GM12878 (cell line): Measurements from ENCODE around the gene NPRL2. TPM values are rescaled to one million over a fixed set of nuclear protein-coding genes. Genes with fewer than 3 reads are reported as not detected.

ENCODE experiments used
- ASH2L ChIP-seq: fragments of 300-600, 200-600 bp; sonication (generic); IDR thresholded peaks from 2 replicates; pipeline ENCODE4 v1.6.1; 2017; ENCODE audit warnings: low read depth, mild to moderate bottlenecking, borderline replicate concordance
- ATF2 ChIP-seq: IDR thresholded peaks from 2 replicates; pipeline ENCODE4 v1.6.1; 2012; ENCODE audit warnings: low read length, inconsistent platforms
- BHLHE40 ChIP-seq, 2 experiments: fragments of 450-650 bp in 1 of 2; IDR thresholded peaks; 2 replicates each; pipeline ENCODE4 v1.6.1; 2011 to 2017; ENCODE audit warnings: low read depth in 2 of 2, borderline replicate concordance in 1 of 2, improper control_type of control experiment in 1 of 2, low read length in 1 of 2, mild to moderate bottlenecking in 1 of 2
- BRCA1 ChIP-seq: IDR thresholded peaks from 2 replicates; pipeline ENCODE4 v1.6.1; 2011; ENCODE audit warnings: low read depth, low read length, improper control_type of control experiment
- DPF2 ChIP-seq: fragments of 450-650 bp; IDR thresholded peaks from 2 replicates; pipeline ENCODE4 v1.6.1; 2017; ENCODE audit warnings: mild to moderate bottlenecking
- EED ChIP-seq: sonication (generic); IDR thresholded peaks from 2 replicates; pipeline ENCODE4 v1.6.1; 2016; ENCODE audit warnings: antibody characterized with exemption, low read depth
- MYC ChIP-seq: IDR thresholded peaks from 2 replicates; pipeline ENCODE4 v1.6.1; 2011; ENCODE audit warnings: mild to moderate bottlenecking, low read length, moderate library complexity, inconsistent platforms; ENCODE audit not compliant: insufficient read depth, insufficient replicate concordance, insufficient read length, severe bottlenecking
- NKRF ChIP-seq: fragments of 450-650 bp; conservative IDR thresholded peaks from 2 replicates; pipeline ENCODE4 v1.6.1; 2017; ENCODE audit warnings: mild to moderate bottlenecking, moderate library complexity
- NR2C2 ChIP-seq: IDR thresholded peaks from 2 replicates; pipeline ENCODE4 v1.6.1; 2011; ENCODE audit warnings: borderline replicate concordance, low read depth; ENCODE audit not compliant: control insufficient read depth, insufficient read length
- PML ChIP-seq: IDR thresholded peaks from 2 replicates; pipeline ENCODE4 v1.6.1; 2012; ENCODE audit warnings: low read length, inconsistent platforms
- POLR2AphosphoS2 ChIP-seq: IDR thresholded peaks from 2 replicates; pipeline ENCODE4 v1.6.1; 2011; ENCODE audit warnings: low read depth, mild to moderate bottlenecking, low read length, improper control_type of control experiment, moderate library complexity
- RCOR1 ChIP-seq: conservative IDR thresholded peaks from 2 replicates; pipeline ENCODE4 v1.6.1; 2012; ENCODE audit warnings: low read depth, low read length, improper control_type of control experiment
- REST ChIP-seq: IDR thresholded peaks from 2 replicates; pipeline ENCODE4 v1.6.1; 2012; ENCODE audit warnings: mild to moderate bottlenecking, low read depth, low read length
- RFX5 ChIP-seq: IDR thresholded peaks from 2 replicates; pipeline ENCODE4 v1.6.1; 2011; ENCODE audit warnings: low read depth, low read length, improper control_type of control experiment
- WRNIP1 ChIP-seq: IDR thresholded peaks from 2 replicates; pipeline ENCODE4 v1.6.1; 2011; ENCODE audit warnings: low read depth, low read length, improper control_type of control experiment, borderline replicate concordance
- ZNF622 ChIP-seq: fragments of 450-650 bp; IDR thresholded peaks from 2 replicates; pipeline ENCODE4 v1.6.1; 2017; ENCODE audit warnings: mild to moderate bottlenecking, inconsistent platforms
- polyA plus RNA-seq, 11 experiments: library from polyadenylated mRNA; depleted of rRNA in 4 of 11; unstranded in 6 of 11; stranded (reverse) in 5 of 11; fragments of >200 nt; fragmentation: Nextera tagmentation in 4 of 11; fragmentation: Illumina TruSeq in 1 of 11; extraction: Ambion mirVana in 4 of 11; extraction: Trizol in 1 of 11; gene quantifications; 1 replicate in 1 of 11; 2 replicates in 10 of 11; pipeline versions ENCODE4 v1.2.1 to v1.2.3, GENCODE V29; 2011 to 2016; ENCODE audit warnings: inconsistent platforms in 2 of 11, missing spikeins in 2 of 11, low read depth in 1 of 11
- total RNA-seq, 4 experiments: library from RNA; depleted of rRNA in 3 of 4; stranded (reverse); fragments of >200 nt in 3 of 4; fragmentation: Illumina TruSeq in 1 of 4; extraction: Trizol in 1 of 4; gene quantifications; 2 replicates each; pipeline versions ENCODE4 v1.2.1 to v1.2.3, GENCODE V29; 2013 to 2021
- TF ChIP-seq, protein P1 (sequence below): IDR thresholded peaks from 2 replicates; pipeline ENCODE4 v1.6.1; 2011; ENCODE audit warnings: low read depth, low read length, improper control_type of control experiment, borderline replicate concordance
- TF ChIP-seq, protein P2 (sequence below): fragments of 150-350 bp; IDR thresholded peaks from 2 replicates; pipeline ENCODE4 v1.6.1; 2014; ENCODE audit warnings: mild to moderate bottlenecking, low read depth, low read length

NPRL2 gene
- total and polyA plus RNA-seq, 10 of the 15 experiments (the other 5 are each of a cell fraction or from before 2014, with no cell fraction given): 17.8 to 54.2 (median 32.9) TPM

DNA sequence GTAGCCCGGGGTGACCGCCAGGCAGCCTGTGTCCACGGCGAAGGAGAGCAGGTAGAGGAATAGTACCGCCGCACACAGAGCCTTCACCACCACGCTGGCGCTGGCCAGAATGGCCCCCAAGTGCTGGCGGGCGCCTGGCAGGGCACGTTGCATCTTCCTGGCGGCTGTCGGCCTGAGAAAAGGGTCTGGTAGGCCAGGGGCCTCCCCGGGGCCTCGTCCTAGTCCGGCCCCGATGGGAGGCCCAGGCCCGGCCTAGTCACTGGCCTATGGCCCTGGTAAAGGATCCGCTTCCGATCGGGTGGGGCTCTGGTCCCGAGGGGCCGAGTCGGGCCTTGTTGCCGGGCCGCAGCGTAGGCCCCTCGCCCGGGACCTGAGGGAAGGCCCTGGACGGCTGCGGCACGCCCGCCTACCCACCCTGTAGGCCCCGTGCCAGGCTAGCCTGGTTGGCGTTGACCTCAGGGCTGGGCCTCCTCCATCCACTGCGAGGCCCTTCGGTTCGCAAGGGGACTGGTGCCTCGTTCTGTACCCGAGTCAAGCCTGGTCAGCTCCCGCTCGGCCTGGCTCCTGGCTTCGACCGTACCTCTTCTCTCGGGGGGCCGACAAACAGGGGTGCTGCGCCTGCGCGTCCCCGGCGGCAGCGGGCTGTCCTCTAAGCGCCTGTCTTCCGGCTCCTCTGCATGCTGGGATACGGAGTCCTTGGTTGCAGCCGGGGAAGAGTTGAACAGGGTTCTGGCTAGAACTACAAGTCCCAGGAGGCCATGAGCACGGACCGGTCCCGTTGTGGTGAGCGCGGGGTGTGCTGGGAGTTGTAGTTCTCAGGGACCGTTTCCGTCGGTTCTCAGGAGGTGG is 8.6 kb upstream of the NPRL2 start, which contains the start of gene TMEM115 (continued):
- TF ChIP-seq BRCA1 (no peak), EED (no peak), WRNIP1 (no peak), POLR2AphosphoS2 (peak; percentile 72; the same call in 1 of the 2 replicates), ASH2L (no peak), NKRF (peak; percentile 58; the same call in 1 of the 2 replicates), DPF2 (no peak), RCOR1 (0 out of 2 replicates have a peak, but pooled peaks have one; percentile 63), PML (no peak), RFX5 (no peak), NR2C2 (no peak), BHLHE40 (IDR thresholded peaks at IDR 0.05; ENCODE audit: borderline replicate concordance in 1 of 2, low read depth in 2 of 2, low read length in 1 of 2) (peak; percentile 35 to 48; a peak in 2 of 4 replicates), ATF2 (no peak), REST (no peak), ZNF622 (no peak), MYC (no peak)
- TF ChIP-seq, protein P1, sequence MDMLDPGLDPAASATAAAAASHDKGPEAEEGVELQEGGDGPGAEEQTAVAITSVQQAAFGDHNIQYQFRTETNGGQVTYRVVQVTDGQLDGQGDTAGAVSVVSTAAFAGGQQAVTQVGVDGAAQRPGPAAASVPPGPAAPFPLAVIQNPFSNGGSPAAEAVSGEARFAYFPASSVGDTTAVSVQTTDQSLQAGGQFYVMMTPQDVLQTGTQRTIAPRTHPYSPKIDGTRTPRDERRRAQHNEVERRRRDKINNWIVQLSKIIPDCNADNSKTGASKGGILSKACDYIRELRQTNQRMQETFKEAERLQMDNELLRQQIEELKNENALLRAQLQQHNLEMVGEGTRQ: no peak
- TF ChIP-seq, protein P2, sequence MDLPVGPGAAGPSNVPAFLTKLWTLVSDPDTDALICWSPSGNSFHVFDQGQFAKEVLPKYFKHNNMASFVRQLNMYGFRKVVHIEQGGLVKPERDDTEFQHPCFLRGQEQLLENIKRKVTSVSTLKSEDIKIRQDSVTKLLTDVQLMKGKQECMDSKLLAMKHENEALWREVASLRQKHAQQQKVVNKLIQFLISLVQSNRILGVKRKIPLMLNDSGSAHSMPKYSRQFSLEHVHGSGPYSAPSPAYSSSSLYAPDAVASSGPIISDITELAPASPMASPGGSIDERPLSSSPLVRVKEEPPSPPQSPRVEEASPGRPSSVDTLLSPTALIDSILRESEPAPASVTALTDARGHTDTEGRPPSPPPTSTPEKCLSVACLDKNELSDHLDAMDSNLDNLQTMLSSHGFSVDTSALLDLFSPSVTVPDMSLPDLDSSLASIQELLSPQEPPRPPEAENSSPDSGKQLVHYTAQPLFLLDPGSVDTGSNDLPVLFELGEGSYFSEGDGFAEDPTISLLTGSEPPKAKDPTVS: 0 out of 2 replicates have a peak, but pooled peaks have one; percentile 40
